GM13976 (cell line): ENCODE measurements around the gene PDXDC1.
"Not testable (repeated sequence)": the region's sequence is repeated elsewhere in the genome, so short reads cannot be mapped to it uniquely, and the experiment has no call there.

Experiments
- DNase-seq: peaks from one replicate; pipeline ENCODE4 v3.0.0; 2012; ENCODE audit warnings: low spot score
- in situ Hi-C: fragments of 300-500 bp; cut with MboI; formaldehyde crosslinking; loops from one replicate; pipeline ENCODE4 v1.12.0; 2022; ENCODE audit warnings: low sequenced_read_pairs, mixed read lengths, inconsistent platforms; ENCODE audit not compliant: unreplicated experiment

The PDXDC1 gene

GRCh38 chr16:15090663-15091269 is 115.9 kb downstream of the PDXDC1 start:
- in situ Hi-C loops, DNase-seq: not testable (repeated sequence)

- in situ Hi-C loops, DNase-seq: not testable (repeated sequence)
Observed at GRCh38 chr16:15093571-15093954, 118.7 kb downstream of the PDXDC1 start.

DNA sequence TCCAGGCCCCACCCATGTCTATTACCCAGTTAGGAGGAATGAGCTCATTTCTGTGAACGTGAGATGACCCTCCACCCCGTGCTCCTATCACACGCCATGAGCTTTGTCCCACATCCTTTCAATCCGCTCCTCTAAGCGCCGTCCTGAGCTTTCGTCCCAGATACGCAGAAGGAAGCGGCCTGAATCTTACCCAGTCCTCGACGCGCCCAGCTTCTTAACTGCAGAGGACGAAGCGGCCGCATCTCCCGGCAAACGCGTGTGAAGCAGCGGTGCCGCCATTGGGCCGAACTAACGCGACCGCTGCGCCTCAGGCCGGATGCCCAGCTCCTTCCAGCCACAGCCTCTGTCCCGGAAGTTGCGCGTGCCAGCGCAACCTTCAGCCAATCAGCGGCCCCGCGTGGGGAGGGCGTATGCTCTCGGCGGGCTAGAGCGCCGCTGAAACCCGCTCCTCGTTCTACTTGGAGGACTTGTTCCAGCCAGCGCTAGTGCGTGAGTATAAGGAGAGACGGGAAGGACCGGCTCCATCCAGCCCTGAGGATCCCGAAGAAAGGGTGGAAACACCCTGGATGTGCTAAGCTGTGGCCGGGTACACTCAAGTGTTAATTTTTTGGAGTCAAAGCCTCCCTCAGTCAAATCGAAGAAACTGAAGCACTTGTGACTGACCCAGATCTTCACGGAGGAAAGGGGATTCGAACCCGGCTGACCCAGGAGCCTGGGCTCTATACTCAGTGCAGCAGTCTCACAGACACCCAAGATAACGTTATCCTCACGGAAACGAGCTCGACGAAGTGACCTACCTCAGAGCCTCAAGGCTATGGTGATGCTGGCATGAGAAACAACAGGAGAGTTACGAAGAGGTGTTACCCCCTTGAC is 119.4 kb downstream of the PDXDC1 start, which contains the start of gene RRN3:
Gene RRN3, minus strand, starts transcription at position 318 of the 873 bp plus-strand sequence. Its CDS starts 39 bp downstream, at position 279.
- DNase-seq = peak; percentile 86
- in situ Hi-C loops = not testable (repeated sequence)

- in situ Hi-C loops, DNase-seq: not testable (repeated sequence)
Observed at GRCh38 chr16:15096583-15096972, 121.8 kb downstream of the PDXDC1 start.

- DNase-seq, in situ Hi-C loops: not testable (repeated sequence)
Observed at GRCh38 chr16:15099366-15099909, 124.6 kb downstream of the PDXDC1 start.

DNA sequence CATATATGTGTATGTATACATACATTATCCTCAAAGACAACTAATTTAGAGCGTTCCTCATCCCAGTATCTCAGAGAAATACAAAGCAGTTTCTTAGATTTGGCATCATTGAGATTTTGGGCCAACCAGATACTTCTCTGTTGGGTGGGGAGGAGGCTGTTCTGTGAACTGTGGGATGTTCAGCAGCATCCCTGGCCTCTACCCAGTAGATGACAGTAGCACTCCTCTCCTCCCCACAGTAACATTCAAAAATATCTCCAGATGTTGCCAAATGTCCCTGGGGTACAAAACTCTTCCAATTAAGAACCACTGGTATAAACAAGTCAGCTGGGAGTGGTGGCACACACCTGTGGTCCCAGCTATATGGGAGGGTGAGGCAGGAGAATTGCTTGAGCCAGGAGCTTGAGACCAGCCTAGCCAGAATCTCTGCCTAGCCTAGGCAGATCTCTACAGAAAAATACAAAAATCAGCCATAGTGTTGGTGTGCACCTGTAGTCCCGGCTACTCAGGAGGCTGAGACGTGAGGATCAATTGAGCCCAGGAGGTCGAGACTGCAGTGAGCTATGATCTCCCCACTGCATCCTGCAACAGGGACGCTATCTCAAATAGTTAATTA is 125.7 kb downstream of the PDXDC1 start:
- in situ Hi-C loops, DNase-seq: not testable (repeated sequence)

DNA sequence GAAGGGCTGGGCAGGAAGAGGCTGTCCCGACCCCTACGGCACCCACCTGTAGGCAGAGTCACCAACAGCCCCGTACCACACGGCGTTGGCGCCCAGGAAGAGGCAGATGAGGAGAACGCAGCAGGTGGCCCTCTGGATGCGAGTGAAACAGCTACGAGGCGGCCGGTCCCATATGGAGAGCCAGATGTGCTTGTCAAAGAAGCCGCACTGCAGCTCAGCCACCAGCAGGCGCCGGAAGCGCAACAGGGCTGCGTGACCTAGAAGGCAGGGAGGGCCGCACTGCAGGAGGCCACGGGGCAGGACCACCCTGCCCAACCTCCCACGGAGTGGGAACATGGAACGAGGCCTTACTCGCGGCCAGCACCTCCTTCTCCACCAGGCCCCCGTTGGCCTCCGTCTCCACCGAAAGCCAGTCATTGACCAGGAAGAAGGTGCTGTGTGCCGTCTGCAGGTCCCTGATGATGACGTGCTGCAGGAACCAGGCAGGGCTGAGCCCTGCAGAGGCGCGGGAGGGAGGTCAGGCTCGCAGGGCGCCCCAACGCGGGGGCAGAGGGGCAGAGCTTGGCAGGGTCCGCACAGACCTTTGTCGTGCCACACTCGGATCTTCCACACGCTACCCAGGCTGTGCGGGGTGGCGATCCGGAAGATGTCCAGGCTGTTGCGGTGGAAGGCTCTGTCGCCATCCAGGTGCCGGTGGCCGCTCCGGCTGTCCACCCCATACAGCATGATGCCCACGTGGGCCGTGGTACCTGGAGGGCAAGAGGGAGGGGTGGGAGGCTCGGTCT is 153.0 kb downstream of the PDXDC1 start:
- DNase-seq, in situ Hi-C loops: not testable (repeated sequence)

- DNase-seq, in situ Hi-C loops: not testable (repeated sequence)
Observed at GRCh38 chr16:15130256-15130932, 155.6 kb downstream of the PDXDC1 start.

- DNase-seq, in situ Hi-C loops: not testable (repeated sequence)
Observed at GRCh38 chr16:15130943-15131700, 156.3 kb downstream of the PDXDC1 start.

DNA sequence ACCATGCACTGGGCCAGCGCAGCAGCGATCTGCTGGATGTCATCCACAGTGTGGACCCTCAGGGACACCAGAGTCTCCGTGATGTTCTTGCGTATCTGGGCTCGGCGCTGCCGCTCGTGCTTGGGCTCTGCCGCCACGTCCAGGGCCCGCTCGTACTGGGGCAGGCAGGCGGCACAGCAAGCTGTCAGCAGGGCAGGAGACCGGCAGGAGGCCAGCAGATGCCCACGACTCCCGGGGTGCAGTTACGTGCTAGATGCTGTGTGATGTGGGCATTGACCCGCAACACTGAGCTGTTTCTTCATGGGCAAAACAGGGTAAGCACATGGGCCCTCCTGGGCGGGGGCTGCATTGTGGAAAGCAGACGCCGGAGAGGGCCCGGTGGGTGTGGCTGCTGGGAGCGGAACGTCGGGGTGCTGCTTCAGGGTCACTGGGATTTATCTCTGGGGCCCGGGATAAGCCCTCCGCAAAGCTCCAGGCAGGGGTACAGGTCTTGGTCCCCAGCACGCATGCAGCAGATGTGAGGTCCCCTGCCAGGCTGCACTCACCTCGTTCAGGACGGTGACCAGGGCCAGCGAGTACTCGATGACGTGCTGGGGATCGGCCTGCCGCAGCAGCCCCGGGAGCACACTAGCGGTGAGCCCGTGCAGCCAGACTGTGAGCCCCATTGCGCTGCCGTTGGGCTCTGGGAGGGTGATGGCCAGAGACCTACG is 158.0 kb downstream of the PDXDC1 start:
- DNase-seq, in situ Hi-C loops: not testable (repeated sequence)

DNA sequence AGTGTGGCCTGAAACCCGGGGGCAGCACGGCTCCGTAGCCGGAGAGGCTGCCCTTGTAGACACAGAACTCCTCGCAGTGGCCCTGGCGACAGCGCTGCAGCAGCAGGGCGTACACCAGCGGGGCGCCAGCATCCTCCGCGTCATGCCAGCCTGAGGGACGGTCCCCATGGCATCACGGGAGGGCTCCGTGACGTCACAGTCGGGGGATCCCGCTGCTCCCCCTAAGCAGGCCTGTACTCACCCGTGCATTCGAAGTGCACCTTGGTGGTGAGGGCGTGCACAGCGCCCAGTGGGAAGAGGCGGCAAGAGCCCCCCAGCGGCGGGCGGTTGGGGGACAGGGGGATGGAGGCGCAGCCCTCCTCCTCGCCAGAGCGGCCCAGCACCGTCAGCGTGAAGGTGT is 158.7 kb downstream of the PDXDC1 start:
- in situ Hi-C loops, DNase-seq: not testable (repeated sequence)

GRCh38 chr16:15134752-15135482 is 160.1 kb downstream of the PDXDC1 start:
- DNase-seq, in situ Hi-C loops: not testable (repeated sequence)

- DNase-seq, in situ Hi-C loops: not testable (repeated sequence)
Observed at GRCh38 chr16:15135483-15136360, 160.9 kb downstream of the PDXDC1 start.

GRCh38 chr16:15137514-15137913 is 162.7 kb downstream of the PDXDC1 start:
- DNase-seq, in situ Hi-C loops: not testable (repeated sequence)
